ENCODE results near the gene ATP8A2. TPM values are rescaled to one million over a fixed set of nuclear protein-coding genes. Genes with fewer than 3 reads are reported as not detected.

The ATP8A2 gene
- total RNA-seq, 4 donors from 2014 or later, result 0.18 to 11.6 (median 1.8) TPM

GRCh38 chr13:25345576-25345975 lies 26.2 kb upstream of the ATP8A2 start:
- Histone ChIP-seq H3K4me1 (no peaks in the 10 kb centered on the region), H3K36me3 (peaks cover 0 to 1% (median 0%) of the 10 kb centered on the region in 3 donors), H3K27me3 (no peaks in the 10 kb centered on the region), H3K4me3 (no peak overlapping the region), H3K27ac (no peak overlapping the region), H3K9me3 (no peaks in the 10 kb centered on the region)
- no peak for DNase-seq
- no peak for TF ChIP-seq POLR2A (IDR thresholded peaks at IDR 0.05)
- TF ChIP-seq, protein P1, sequence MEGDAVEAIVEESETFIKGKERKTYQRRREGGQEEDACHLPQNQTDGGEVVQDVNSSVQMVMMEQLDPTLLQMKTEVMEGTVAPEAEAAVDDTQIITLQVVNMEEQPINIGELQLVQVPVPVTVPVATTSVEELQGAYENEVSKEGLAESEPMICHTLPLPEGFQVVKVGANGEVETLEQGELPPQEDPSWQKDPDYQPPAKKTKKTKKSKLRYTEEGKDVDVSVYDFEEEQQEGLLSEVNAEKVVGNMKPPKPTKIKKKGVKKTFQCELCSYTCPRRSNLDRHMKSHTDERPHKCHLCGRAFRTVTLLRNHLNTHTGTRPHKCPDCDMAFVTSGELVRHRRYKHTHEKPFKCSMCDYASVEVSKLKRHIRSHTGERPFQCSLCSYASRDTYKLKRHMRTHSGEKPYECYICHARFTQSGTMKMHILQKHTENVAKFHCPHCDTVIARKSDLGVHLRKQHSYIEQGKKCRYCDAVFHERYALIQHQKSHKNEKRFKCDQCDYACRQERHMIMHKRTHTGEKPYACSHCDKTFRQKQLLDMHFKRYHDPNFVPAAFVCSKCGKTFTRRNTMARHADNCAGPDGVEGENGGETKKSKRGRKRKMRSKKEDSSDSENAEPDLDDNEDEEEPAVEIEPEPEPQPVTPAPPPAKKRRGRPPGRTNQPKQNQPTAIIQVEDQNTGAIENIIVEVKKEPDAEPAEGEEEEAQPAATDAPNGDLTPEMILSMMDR (IDR thresholded peaks at IDR 0.05), result no peak

DNA sequence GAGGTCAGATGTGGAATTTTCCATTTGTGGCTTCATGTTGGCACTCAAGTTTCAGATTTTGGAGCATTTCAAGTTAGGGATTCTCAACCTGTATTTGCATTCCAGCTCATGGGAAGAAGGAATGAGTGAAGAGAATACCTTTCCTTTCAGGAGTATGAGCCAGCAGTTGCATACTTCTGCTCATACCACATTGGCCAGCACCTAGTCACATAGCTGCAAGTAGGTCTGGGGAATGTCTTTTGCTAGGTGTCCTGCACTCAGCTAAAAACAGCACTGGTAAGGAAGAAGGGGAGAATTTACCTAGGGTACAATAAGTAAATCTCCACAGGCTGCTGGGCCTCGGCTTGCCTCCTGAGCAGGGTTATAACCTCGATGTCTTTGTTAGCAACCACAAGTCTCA lies 24.6 kb upstream of the ATP8A2 start:
- H3K27ac ChIP-seq, result no peak overlapping the region
- no peaks in the 10 kb centered on the region for H3K36me3 ChIP-seq
- H3K9me3 ChIP-seq, result no peaks in the 10 kb centered on the region
- TF ChIP-seq, protein P1 (IDR thresholded peaks at IDR 0.05), result no peak
- H3K4me1 ChIP-seq, result no peaks in the 10 kb centered on the region
- no peak overlapping the region for H3K4me3 ChIP-seq
- DNase-seq, result no peak
- no peaks in the 10 kb centered on the region for H3K27me3 ChIP-seq

GRCh38 chr13:25351404-25351803 lies 20.4 kb upstream of the ATP8A2 start:
- Histone ChIP-seq H3K9me3 (no peaks in the 10 kb centered on the region), H3K4me1 (no peaks in the 10 kb centered on the region), H3K27ac (no peak overlapping the region), H3K4me3 (no peak overlapping the region), H3K27me3 (no peaks in the 10 kb centered on the region), H3K36me3 (no peaks in the 10 kb centered on the region)
- no peak for TF ChIP-seq POLR2A (IDR thresholded peaks at IDR 0.05)
- TF ChIP-seq, protein P1 (IDR thresholded peaks at IDR 0.05), result no peak
- no peak for DNase-seq

- no peaks in the 10 kb centered on the region for H3K4me1 ChIP-seq
- no peak overlapping the region for H3K4me3 ChIP-seq
- no peaks in the 10 kb centered on the region for H3K9me3 ChIP-seq
- no peak overlapping the region for H3K27ac ChIP-seq
- H3K36me3 ChIP-seq, result no peaks in the 10 kb centered on the region
- no peak for DNase-seq
- TF ChIP-seq POLR2A (IDR thresholded peaks at IDR 0.05), result no peak
- TF ChIP-seq, protein P1 (IDR thresholded peaks at IDR 0.05), result no peak
- no peaks in the 10 kb centered on the region for H3K27me3 ChIP-seq
Measured at GRCh38 chr13:25352230-25352629, 19.5 kb upstream of the ATP8A2 start.

GRCh38 chr13:25352806-25353205 lies 19.0 kb upstream of the ATP8A2 start:
- H3K9me3 ChIP-seq, result no peaks in the 10 kb centered on the region
- TF ChIP-seq, protein P1 (IDR thresholded peaks at IDR 0.05), result no peak
- no peak for TF ChIP-seq POLR2A (IDR thresholded peaks at IDR 0.05)
- no peaks in the 10 kb centered on the region for H3K36me3 ChIP-seq
- H3K4me1 ChIP-seq, result no peaks in the 10 kb centered on the region
- H3K4me3 ChIP-seq, result no peak overlapping the region
- no peak overlapping the region for H3K27ac ChIP-seq
- DNase-seq, result no peak
- H3K27me3 ChIP-seq, result no peaks in the 10 kb centered on the region

DNA sequence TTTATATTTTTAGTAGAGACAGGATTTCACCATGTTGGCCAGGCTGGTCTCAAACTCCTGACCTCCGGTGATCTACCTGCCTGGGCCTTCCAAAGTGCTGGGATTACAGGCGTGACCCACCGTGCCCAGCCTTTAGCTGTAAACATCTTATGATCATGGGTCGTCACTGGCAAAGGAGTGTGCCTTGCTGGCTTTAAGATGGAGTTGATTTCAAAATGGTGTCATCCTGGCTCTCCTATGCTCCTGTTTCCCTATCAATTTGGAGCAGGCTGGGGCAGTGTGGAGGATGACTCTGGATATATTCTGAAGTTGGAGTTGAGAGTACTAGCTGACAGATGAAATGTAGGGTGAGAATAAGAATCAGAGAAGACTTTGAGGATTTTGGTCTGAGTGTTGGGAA lies 18.4 kb upstream of the ATP8A2 start:
- H3K4me1 ChIP-seq, result no peaks in the 10 kb centered on the region
- H3K36me3 ChIP-seq, result no peaks in the 10 kb centered on the region
- TF ChIP-seq, protein P1 (IDR thresholded peaks at IDR 0.05), result no peak
- TF ChIP-seq POLR2A (IDR thresholded peaks at IDR 0.05), result no peak
- H3K27ac ChIP-seq, result no peak overlapping the region
- no peaks in the 10 kb centered on the region for H3K9me3 ChIP-seq
- no peaks in the 10 kb centered on the region for H3K27me3 ChIP-seq
- H3K4me3 ChIP-seq, result no peak overlapping the region
- DNase-seq, result no peak
